ENCODE results near the gene SNCAIP. TPM values are rescaled to one million over a fixed set of nuclear protein-coding genes. Genes with fewer than 3 reads are reported as not detected.
"Not testable (repeated sequence)": the region's sequence is repeated elsewhere in the genome, so short reads cannot be mapped to it uniquely, and the experiment has no call there.

The SNCAIP gene
- total RNA-seq, 1 experiment from 2014 or later: 8.2 TPM

DNA sequence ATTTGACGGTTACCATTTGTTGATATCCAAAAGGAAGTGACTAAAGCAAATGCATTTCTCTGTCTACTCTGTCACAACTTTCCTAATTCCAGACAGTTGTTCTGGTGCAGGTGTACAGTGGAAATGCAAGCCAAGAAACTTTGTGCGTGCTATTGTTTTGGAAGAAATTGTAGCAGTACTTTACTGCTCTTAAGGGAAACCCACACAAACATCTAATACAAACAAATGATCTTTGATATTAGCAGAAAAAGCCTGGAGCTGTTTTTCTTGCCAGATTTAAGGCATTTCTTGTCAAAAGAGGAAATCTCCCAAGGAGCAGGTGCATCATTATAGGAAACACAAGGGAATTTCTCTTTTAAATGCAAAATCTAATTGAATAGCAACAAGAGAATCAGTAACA, 2.0 kb downstream of the SNCAIP start:
- DNase-seq (ENCODE audit: low read depth): no peak

DNA sequence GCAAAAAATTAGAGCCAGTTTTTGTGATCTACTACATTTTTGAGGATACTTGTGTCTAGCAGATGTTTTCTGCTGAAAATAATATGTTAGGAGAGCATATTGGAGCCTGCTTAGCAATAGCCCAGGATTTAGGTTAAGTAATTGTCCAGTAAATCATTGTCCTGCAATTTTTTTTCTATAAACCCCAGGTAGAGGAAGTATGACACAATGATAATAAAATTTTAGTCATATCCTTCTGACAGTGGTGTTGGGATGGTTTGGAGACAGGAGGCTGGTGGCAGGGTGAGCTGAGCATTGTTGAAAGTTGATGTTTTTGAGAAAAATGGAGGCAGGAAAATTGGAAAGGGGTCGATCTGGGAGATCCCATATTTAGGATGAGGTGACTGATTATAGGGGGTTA, 3.5 kb downstream of the SNCAIP start:
- DNase-seq (ENCODE audit: low read depth): no peak

GRCh38 chr5:122316656-122317055, 4.6 kb downstream of the SNCAIP start:
- DNase-seq (ENCODE audit: low read depth): no peak

GRCh38 chr5:122319897-122320296, 7.9 kb downstream of the SNCAIP start:
- DNase-seq (ENCODE audit: low read depth): no peak

DNA sequence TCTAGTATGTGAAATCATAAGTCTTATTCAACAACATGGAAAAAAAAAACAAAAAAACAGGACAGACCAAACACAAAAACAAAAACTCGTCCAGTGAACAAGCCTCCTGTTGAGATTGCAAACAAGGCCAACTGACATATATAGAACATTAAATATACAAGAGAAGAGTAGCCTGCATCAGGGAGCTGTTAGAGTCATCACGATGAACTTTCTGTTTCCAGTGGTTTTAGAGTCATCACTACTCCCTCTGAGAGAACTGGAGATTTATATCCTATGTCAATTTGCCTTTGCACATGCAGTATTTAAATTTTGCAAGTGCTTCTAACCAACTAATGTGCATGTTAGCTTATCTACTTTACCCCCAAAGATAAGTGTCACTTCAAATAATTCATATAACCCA, 9.9 kb downstream of the SNCAIP start:
- no peak for DNase-seq (ENCODE audit: low read depth)

DNA sequence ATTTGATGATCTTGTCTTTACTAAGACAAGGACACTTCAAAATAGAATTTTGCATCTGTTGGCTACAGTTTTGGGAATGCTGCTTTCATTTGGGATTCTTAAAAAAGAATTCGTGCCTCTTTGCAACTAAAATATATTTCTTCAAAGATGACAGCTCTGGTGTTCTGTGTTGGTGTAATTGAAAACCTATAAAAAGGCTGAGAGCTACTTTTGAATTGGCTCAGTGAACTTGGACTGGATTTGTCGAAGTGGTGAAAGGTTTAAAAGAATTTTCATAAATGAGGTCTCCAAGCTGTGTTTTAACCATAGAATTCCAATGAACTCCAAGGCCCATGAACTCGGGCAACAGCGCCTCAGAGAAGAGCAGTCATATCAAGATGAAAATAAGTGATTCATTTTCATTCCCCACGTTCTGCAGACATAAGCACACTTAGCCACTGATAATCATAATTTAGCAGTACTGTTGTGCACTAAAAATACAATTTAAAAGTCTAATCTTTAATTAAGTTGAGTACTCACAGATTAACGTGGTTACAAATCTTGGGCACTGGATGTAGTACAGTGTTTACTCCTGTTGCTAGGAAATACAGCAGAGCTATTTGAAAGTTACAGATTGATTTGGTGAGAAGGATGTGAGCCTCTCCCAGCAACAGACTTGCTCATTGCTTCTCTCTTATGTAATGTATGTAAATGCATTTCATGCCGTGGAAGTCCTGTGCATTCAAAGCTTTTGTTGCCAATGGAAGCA, 10.9 kb downstream of the SNCAIP start:
- no peak for DNase-seq (ENCODE audit: low read depth)

DNA sequence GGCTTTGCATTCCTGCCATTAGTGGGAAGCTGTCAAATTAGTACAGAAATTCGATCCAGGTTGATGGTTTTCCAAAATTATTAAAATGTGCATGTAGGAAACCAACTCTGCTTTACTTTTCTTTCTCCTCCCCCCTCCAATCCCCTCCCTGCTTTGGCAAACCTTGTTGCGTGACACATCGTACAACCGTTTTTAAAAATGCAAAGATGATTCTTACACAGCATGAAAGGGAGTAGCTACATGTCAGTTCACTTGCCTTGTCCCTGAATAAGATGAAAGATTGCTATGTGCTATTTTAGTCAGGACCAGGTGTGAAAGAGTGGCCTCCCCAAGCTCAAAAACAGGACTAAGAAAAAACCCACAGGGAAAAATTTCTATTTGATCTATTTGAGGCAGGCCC, 11.7 kb downstream of the SNCAIP start:
- no peak for DNase-seq (ENCODE audit: low read depth)

DNA sequence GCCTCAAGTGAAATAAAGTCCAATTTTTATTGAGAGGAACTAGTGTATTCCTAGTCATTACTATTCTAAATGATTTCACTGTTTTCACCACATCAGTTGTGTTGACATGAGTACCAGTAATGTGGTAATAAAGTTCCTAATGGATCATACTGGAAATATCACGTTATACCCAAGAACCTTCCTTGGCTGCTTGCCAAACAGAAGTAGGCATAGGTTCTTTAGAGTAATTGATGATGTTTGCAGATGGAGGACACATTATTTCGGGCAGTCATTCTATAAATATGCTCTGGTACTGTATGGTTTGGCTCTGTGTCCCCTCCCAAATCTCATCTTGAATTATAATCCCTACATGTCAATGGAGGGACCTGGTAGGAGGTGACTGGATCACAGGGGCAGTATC, 15.1 kb downstream of the SNCAIP start:
- DNase-seq (ENCODE audit: low read depth): no peak

- DNase-seq (ENCODE audit: low read depth): no peak
Measured at GRCh38 chr5:122330881-122331280, 18.8 kb downstream of the SNCAIP start.

GRCh38 chr5:122332599-122333555, 20.8 kb downstream of the SNCAIP start:
- no peak for DNase-seq (ENCODE audit: low read depth)

- no peak for DNase-seq (ENCODE audit: low read depth)
Measured at GRCh38 chr5:122333564-122333963, 21.5 kb downstream of the SNCAIP start.

DNA sequence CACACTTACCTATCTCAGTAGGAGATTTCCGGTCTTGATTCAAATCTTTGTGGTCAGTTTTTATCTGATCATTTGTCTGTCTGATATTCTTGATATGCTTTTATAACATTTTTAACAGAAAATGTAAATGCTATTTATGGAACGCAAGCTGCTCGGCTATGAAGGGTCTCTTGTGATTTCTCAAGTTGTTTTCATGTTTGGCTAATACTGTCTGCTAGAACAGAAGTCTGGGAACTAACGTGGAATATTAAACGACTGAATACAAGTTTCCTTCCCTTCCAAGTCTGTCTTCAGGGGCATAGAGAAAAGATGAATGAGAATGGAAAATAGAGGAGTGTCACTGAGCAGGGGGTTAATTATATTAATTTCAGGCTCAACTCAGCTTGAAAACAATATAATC, 27.6 kb downstream of the SNCAIP start:
- no peak for DNase-seq (ENCODE audit: low read depth)

DNA sequence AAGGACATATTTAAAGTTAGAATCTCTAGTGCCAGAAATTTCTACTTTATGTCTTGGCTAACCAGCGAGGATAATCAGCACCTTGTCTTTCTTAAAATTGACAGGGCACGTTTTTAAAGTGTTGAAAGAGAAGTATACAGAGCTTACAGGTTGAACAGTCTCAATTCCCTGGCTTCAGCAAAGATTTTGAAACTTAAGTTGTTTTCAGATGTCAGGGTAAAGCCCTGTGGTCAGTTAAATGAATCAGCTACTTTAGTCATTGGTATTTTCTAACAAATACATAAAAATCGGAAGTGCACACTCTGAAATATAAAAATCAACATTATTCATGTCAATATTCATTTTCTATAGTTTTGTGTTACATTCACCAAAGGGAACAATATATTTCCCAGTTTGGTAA, 29.1 kb downstream of the SNCAIP start:
- no peak for DNase-seq (ENCODE audit: low read depth)

- no peak for DNase-seq (ENCODE audit: low read depth)
Measured at GRCh38 chr5:122342256-122342655, 30.2 kb downstream of the SNCAIP start.

DNA sequence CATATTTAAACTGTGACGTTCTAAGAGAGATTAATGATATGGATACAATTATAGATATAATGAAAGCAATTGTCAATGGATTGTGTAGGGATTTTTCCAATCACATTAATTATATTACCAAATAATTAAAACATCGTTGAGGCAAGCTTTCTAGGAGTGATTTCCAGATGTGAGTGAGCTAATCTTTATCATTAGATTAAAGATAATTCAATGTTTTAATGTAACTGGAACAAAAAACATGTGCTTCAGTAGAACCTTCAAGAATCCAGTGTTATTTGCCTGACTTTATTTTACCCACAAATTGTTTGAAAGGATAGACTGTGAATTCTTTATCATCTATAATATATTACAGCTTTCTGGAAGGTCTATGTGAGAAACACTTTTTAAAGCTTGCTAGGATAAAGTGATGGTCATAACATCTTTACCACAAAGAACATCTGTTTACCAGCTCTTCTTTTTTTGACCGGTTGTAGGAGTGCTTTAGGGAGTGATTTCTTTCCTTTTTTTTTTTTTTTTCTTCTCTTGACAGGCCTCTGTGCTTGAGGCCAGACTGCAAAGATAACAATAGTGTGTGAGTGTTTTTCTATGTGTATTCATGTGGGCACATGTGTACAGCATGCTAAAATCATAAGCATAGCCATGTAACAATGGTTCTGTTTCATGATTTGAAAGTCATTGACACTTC, 35.0 kb downstream of the SNCAIP start:
- DNase-seq (ENCODE audit: low read depth): no peak

GRCh38 chr5:122350496-122350895, 38.5 kb downstream of the SNCAIP start:
- no peak for DNase-seq (ENCODE audit: low read depth)

DNA sequence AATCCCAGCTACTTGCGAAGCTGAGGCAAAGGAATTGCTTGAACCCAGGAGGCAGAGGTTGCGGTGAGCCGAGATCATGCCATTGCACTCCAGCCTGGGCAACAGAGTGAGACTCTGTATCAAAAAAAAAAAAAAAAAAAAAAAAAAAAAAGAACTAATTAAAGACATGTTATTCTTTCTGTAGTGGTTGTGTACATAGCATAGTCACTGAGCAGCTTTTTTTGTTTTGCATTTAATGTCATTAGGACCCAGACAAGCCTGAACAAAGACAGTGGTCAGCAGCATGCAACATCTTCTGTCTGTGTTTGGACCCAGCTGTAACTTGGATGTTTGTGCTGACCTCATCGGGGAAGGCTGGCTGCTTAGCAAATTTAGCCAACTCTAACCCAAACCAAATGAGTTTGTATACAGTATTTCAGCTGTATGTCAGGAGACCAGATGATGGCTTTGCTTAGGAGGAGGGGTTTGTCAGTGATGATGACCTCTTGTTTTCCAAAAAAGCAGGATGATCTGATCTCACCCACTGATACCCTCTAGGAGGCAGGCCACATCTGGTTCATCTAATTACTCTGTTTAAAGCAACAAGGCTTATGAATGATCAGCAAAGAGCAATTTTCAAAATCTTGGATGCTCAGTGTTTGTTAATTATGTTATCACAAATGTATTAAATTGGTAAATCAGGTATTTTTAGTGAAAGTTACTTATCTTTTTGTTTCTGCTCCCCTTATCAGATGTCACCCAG, 39.5 kb downstream of the SNCAIP start:
- no peak for DNase-seq (ENCODE audit: low read depth)

DNA sequence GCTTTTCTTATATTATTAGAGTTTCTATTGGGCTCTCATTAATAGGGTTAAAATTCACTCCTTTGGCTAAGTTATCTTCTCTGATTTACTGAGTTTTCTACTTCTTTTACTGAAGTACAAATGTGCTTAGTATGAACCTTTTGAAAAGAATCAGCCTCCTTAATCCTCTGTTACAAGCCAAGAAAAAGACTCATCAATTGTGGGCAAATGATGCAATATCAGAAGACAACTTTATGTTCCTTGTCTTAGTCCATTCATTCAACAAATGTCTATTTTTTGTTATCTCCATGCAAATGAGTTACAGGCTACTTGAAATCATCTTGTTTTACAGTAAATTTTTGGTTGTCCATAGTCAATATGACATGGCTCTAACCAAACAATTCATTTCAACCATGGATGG, 40.3 kb downstream of the SNCAIP start:
- no peak for DNase-seq (ENCODE audit: low read depth)

DNA sequence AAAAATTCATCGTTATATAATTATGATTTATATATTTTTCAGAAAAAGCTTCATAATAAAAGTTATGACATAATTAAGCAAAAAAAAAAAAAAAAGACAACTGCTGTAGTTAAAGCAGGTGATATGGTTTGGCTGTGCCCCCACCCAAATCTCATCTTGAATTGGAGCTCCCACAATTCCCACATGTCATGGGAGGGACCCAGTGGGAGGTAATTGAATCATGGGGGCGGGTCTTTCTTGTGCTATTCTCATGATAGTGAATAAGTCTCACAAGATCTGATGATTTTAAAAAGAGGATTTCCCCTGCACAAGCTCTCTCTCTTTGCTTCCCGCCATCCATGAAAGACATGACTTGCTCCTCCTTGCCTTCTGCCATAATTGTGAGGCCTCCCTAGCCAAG, 41.3 kb downstream of the SNCAIP start:
- not testable (repeated sequence) for DNase-seq (ENCODE audit: low read depth)

GRCh38 chr5:122354293-122354692, 42.3 kb downstream of the SNCAIP start:
- no peak for DNase-seq (ENCODE audit: low read depth)

- DNase-seq (ENCODE audit: low read depth): no peak
Measured at GRCh38 chr5:122355324-122355723, 43.3 kb downstream of the SNCAIP start.

GRCh38 chr5:122356855-122357254, 44.8 kb downstream of the SNCAIP start:
- DNase-seq (ENCODE audit: low read depth): no peak
